H9 (cell line): Measurements from ENCODE around the gene BACH2. TPM values are rescaled to one million over a fixed set of nuclear protein-coding genes. Genes with fewer than 3 reads are reported as not detected.

Experiments
- DNase-seq: peaks from one replicate; pipeline ENCODE4 v3.0.0-alpha.2; 2017
- H2AFZ ChIP-seq: one replicate; pipeline ENCODE4 v1.6.1; 2013; ENCODE audit warnings: mild to moderate bottlenecking, low read length, control low read depth, moderate library complexity
- H2AK5ac ChIP-seq: 2 replicates; pipeline ENCODE4 v1.6.1; 2013; ENCODE audit warnings: low read length, control low read depth, mixed read lengths; ENCODE audit not compliant: insufficient read length
- H2BK120ac ChIP-seq: one replicate; pipeline ENCODE4 v1.6.1; 2013; ENCODE audit warnings: low read depth, mild to moderate bottlenecking, low read length, control low read depth, inconsistent platforms; ENCODE audit not compliant: poor library complexity, severe bottlenecking
- H2BK12ac ChIP-seq: 2 replicates; pipeline ENCODE4 v1.6.1; 2013; ENCODE audit warnings: low read length, control low read depth, mixed read lengths, low read depth; ENCODE audit not compliant: insufficient read length
- H2BK15ac ChIP-seq: 2 replicates; pipeline ENCODE4 v1.6.1; 2013; ENCODE audit warnings: low read depth, low read length, control low read depth
- H2BK20ac ChIP-seq: one replicate; pipeline ENCODE4 v1.6.1; 2013; ENCODE audit warnings: low read depth, mild to moderate bottlenecking, low read length, control low read depth, inconsistent platforms; ENCODE audit not compliant: poor library complexity, severe bottlenecking
- H2BK5ac ChIP-seq: 2 replicates; pipeline ENCODE4 v1.6.1; 2013; ENCODE audit warnings: low read length, control low read depth, mixed read lengths; ENCODE audit not compliant: insufficient read length
- H3K14ac ChIP-seq: 2 replicates; pipeline ENCODE4 v1.6.1; 2013; ENCODE audit warnings: low read length, control low read depth; ENCODE audit not compliant: insufficient read depth
- H3K18ac ChIP-seq: 2 replicates; pipeline ENCODE4 v1.6.1; 2013; ENCODE audit warnings: low read depth, mild to moderate bottlenecking, mixed read lengths, low read length, control low read depth; ENCODE audit not compliant: insufficient read length
- H3K23ac ChIP-seq: 2 replicates; pipeline ENCODE4 v1.6.1; 2013; ENCODE audit warnings: low read length, control low read depth, mixed read lengths, low read depth; ENCODE audit not compliant: insufficient read length
- H3K23me2 ChIP-seq: 2 replicates; pipeline ENCODE4 v1.6.1; 2013; ENCODE audit warnings: low read depth, mild to moderate bottlenecking, mixed read lengths, low read length, control low read depth; ENCODE audit not compliant: insufficient read length, poor library complexity, severe bottlenecking
- H3K27ac ChIP-seq: 2 replicates; pipeline ENCODE4 v1.5.1; 2013; ENCODE audit warnings: low read length, control low read depth, mixed read lengths, low read depth; ENCODE audit not compliant: insufficient read length
- H3K27me3 ChIP-seq: 2 replicates; pipeline ENCODE4 v1.6.1; 2013; ENCODE audit warnings: low read length, control low read depth, inconsistent platforms; ENCODE audit not compliant: insufficient read depth
- H3K4ac ChIP-seq: 2 replicates; pipeline ENCODE4 v1.6.1; 2013; ENCODE audit warnings: low read depth, mild to moderate bottlenecking, control low read depth, inconsistent platforms, low read length, moderate library complexity
- H3K4me1 ChIP-seq: 2 replicates; pipeline ENCODE4 v1.6.1; 2013; ENCODE audit warnings: low read length, control low read depth, inconsistent platforms; ENCODE audit not compliant: insufficient read depth
- H3K4me2 ChIP-seq: 2 replicates; pipeline ENCODE4 v1.6.1; 2013; ENCODE audit warnings: low read length, control low read depth, mixed read lengths; ENCODE audit not compliant: insufficient read length, insufficient read depth
- H3K56ac ChIP-seq: 2 replicates; pipeline ENCODE4 v1.6.1; 2013; ENCODE audit warnings: low read depth, mild to moderate bottlenecking, mixed read lengths, low read length, control low read depth; ENCODE audit not compliant: insufficient read length
- H3K79me1 ChIP-seq: 2 replicates; pipeline ENCODE4 v1.6.1; 2013; ENCODE audit warnings: low read depth, mild to moderate bottlenecking, moderate library complexity, low read length, control low read depth, inconsistent platforms; ENCODE audit not compliant: insufficient read depth, poor library complexity, severe bottlenecking
- H3K79me2 ChIP-seq: 2 replicates; pipeline ENCODE4 v1.6.1; 2013; ENCODE audit warnings: low read length, control low read depth, inconsistent platforms; ENCODE audit not compliant: insufficient read depth
- H3K9ac ChIP-seq: 2 replicates; pipeline ENCODE4 v1.6.1; 2013; ENCODE audit warnings: low read length, control low read depth, mixed read lengths; ENCODE audit not compliant: insufficient read length; ENCODE audit errors: extremely low read depth
- H3K9me3 ChIP-seq: one replicate; pipeline ENCODE4 v1.6.1; 2013; ENCODE audit warnings: low read depth, low read length, inconsistent platforms; ENCODE audit not compliant: control insufficient read depth
- H3T11ph ChIP-seq: one replicate; pipeline ENCODE4 v1.6.1; 2013; ENCODE audit warnings: mild to moderate bottlenecking, low read length, control low read depth, inconsistent platforms
- H4K20me1 ChIP-seq: one replicate; pipeline ENCODE4 v1.6.1; 2013; ENCODE audit not compliant: control insufficient read depth, insufficient read length, insufficient read depth
- H4K5ac ChIP-seq: 2 replicates; pipeline ENCODE4 v1.6.1; 2013; ENCODE audit warnings: low read depth, mild to moderate bottlenecking, mixed read lengths, low read length, control low read depth; ENCODE audit not compliant: insufficient read length
- H4K8ac ChIP-seq: replicated peaks from 2 replicates; pipeline ENCODE4 v1.6.1; 2013; ENCODE audit warnings: low read length, control low read depth, mixed read lengths, low read depth; ENCODE audit not compliant: insufficient read length
- H4K91ac ChIP-seq: 2 replicates; pipeline ENCODE4 v1.6.1; 2013; ENCODE audit warnings: low read depth, mild to moderate bottlenecking, moderate library complexity, mixed read lengths, low read length, control low read depth; ENCODE audit not compliant: insufficient read length
- H3K27ac Mint-ChIP-seq, 3 experiments: 2 replicates in 2 of 3; 3 replicates in 1 of 3; pipeline ENCODE4 v1.8.0; 2020 to 2021; ENCODE audit warnings: mixed read lengths in 3 of 3, mild to moderate bottlenecking in 1 of 3, moderate library complexity in 1 of 3
- H3K27me3 Mint-ChIP-seq: 2 replicates; pipeline ENCODE4 v1.8.0; 2021; ENCODE audit warnings: low read depth, mild to moderate bottlenecking, moderate library complexity, mixed read lengths
- H3K36me3 Mint-ChIP-seq, 3 experiments: 2 replicates in 2 of 3; 3 replicates in 1 of 3; pipeline ENCODE4 v1.8.0; 2020 to 2021; ENCODE audit warnings: low read depth in 3 of 3, mixed read lengths in 3 of 3; ENCODE audit not compliant: insufficient read depth in 1 of 3
- H3K4me1 Mint-ChIP-seq, 2 experiments: 2 replicates each; pipeline ENCODE4 v1.8.0; 2020; ENCODE audit warnings: mixed read lengths in 2 of 2
- H3K4me3 Mint-ChIP-seq, 2 experiments: 2 replicates in 1 of 2; 3 replicates in 1 of 2; pipeline ENCODE4 v1.8.0; 2020 to 2021; ENCODE audit warnings: mild to moderate bottlenecking in 2 of 2, mixed read lengths in 2 of 2, moderate library complexity in 1 of 2
- H3K9me3 Mint-ChIP-seq, 2 experiments: 2 replicates in 1 of 2; 3 replicates in 1 of 2; pipeline ENCODE4 v1.8.0; 2020; ENCODE audit warnings: mild to moderate bottlenecking in 2 of 2, mixed read lengths in 2 of 2, moderate library complexity in 1 of 2
- WGBS: extraction: QIAGEN DNeasy Blood & Tissue Kit; methylation state at CpG from one replicate; pipeline ENCODE4 v1.1.7; 2013; ENCODE audit warnings: missing lambda C conversion rate, low lambda C conversion rate, mixed read lengths; ENCODE audit not compliant: insufficient read length; ENCODE audit errors: extremely low coverage; 5-methylcytosine and 5-hydroxymethylcytosine counted together
- total RNA-seq: library from RNA; stranded (reverse); gene quantifications from 2 replicates; pipeline ENCODE4 v1.2.1, GENCODE V29; 2021
- TF ChIP-seq, protein P1 (sequence below): fragments of 200-600 bp; sonication (generic); conservative IDR thresholded peaks from 3 replicates; pipeline ENCODE4 v1.8.0; 2021; ENCODE audit warnings: antibody characterized with exemption, mild to moderate bottlenecking

The BACH2 gene
- total RNA-seq, 1 experiment from 2014 or later, result 2.0 TPM

- no peak overlapping the region for H3K4me3 Mint-ChIP-seq
Observed at GRCh38 chr6:90336388-90336947, 39.8 kb upstream of the BACH2 start.

More at GRCh38 chr6:90336388-90336947, 39.8 kb upstream of the BACH2 start:
- H3K4me1 Mint-ChIP-seq, result peaks cover 0 to 3% of the 10 kb centered on the region in 2 experiments; a peak in 1 of 4 replicates
- no peaks in the 10 kb centered on the region; the same call in 1 of the 2 replicates for H3K27me3 Mint-ChIP-seq
- Histone ChIP-seq H3K79me1 (no peaks in the 10 kb centered on the region), H3K18ac (no peak overlapping the region), H2BK20ac (no peak overlapping the region), H3T11ph (no peak overlapping the region), H3K4ac (no peak overlapping the region), H3K79me2 (no peaks in the 10 kb centered on the region), H2AK5ac (no peak overlapping the region), H3K27ac (no peak overlapping the region), H3K14ac (no peak overlapping the region), H4K20me1 (no peaks in the 10 kb centered on the region), H3K4me2 (no peak overlapping the region), H4K5ac (no peak overlapping the region), H2BK5ac (no peak overlapping the region), H3K9ac (no peak overlapping the region), H3K23me2 (no peaks in the 10 kb centered on the region), H4K8ac (no peak overlapping the region), H2BK120ac (no peak overlapping the region), H3K27me3 (no peaks in the 10 kb centered on the region), H4K91ac (no peak overlapping the region), H3K56ac (no peak overlapping the region), H2AFZ (no peak overlapping the region), H3K4me1 (no peaks in the 10 kb centered on the region), H3K23ac (no peak overlapping the region), H2BK12ac (no peak overlapping the region), H2BK15ac (no peak overlapping the region), H3K9me3 (no peaks in the 10 kb centered on the region)
- H3K36me3 Mint-ChIP-seq, result peaks cover 6 to 27% (median 7%) of the 10 kb centered on the region in 3 experiments; a peak in 6 of 7 replicates
- DNase-seq, result no peak
- H3K9me3 Mint-ChIP-seq, result peaks cover 24% of the 10 kb centered on the region in 2 experiments
- TF ChIP-seq, protein P1, sequence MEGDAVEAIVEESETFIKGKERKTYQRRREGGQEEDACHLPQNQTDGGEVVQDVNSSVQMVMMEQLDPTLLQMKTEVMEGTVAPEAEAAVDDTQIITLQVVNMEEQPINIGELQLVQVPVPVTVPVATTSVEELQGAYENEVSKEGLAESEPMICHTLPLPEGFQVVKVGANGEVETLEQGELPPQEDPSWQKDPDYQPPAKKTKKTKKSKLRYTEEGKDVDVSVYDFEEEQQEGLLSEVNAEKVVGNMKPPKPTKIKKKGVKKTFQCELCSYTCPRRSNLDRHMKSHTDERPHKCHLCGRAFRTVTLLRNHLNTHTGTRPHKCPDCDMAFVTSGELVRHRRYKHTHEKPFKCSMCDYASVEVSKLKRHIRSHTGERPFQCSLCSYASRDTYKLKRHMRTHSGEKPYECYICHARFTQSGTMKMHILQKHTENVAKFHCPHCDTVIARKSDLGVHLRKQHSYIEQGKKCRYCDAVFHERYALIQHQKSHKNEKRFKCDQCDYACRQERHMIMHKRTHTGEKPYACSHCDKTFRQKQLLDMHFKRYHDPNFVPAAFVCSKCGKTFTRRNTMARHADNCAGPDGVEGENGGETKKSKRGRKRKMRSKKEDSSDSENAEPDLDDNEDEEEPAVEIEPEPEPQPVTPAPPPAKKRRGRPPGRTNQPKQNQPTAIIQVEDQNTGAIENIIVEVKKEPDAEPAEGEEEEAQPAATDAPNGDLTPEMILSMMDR, result no peak
- no peak overlapping the region for H3K27ac Mint-ChIP-seq
- no CpG with 5 or more reads among the region's 6 CpGs for WGBS
